Measurements from ENCODE around the gene SCYL2.

SCYL2 gene

DNA sequence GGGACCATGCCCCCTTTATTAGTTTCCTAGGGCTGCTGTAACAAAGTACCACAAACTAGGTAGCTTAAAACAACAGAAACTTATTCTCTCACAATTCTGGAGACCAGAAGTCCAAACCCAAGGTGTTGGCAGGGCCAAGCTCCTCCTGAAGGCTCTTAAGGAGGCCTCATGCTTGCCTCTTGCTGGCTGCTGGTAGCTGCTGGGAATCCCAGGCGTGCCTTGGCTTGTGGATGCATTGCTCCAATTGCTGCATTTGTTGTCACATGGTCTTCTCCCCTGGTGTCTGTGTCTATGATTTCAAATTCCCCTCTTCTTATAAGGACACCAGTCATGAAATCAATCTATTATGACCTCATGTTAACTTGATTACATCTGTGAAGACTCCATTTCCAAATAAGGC, 101.1 kb downstream of the SCYL2 start (continued):
- TF ChIP-seq, protein P1, sequence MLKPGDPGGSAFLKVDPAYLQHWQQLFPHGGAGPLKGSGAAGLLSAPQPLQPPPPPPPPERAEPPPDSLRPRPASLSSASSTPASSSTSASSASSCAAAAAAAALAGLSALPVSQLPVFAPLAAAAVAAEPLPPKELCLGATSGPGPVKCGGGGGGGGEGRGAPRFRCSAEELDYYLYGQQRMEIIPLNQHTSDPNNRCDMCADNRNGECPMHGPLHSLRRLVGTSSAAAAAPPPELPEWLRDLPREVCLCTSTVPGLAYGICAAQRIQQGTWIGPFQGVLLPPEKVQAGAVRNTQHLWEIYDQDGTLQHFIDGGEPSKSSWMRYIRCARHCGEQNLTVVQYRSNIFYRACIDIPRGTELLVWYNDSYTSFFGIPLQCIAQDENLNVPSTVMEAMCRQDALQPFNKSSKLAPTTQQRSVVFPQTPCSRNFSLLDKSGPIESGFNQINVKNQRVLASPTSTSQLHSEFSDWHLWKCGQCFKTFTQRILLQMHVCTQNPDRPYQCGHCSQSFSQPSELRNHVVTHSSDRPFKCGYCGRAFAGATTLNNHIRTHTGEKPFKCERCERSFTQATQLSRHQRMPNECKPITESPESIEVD (tag by site-specific recombination; IDR thresholded peaks at IDR 0.05): no peak
- TF ChIP-seq ZNF792 (tag by site-specific recombination; IDR thresholded peaks at IDR 0.05): no peak
- no peak for TF ChIP-seq ZNF677 (tag by site-specific recombination; IDR thresholded peaks at IDR 0.05)
- no peak for TF ChIP-seq ZFHX2 (tag by site-specific recombination; conservative IDR thresholded peaks at IDR 0.05)
- TF ChIP-seq ZNF16 (tag by site-specific recombination; IDR thresholded peaks at IDR 0.05; ENCODE audit: low read depth): no peak

- no peaks in the 10 kb centered on the region for H3K36me3 ChIP-seq (ENCODE audit: control insufficient read depth in 2 of 2, insufficient read depth in 1 of 2, low read length in 2 of 2)
- H3K27ac ChIP-seq (ENCODE audit: extremely low read depth, low read depth, low read length): no peak overlapping the region
- TF ChIP-seq SALL2 (tag by site-specific recombination; IDR thresholded peaks at IDR 0.05; ENCODE audit: borderline replicate concordance) (no peak), ZFP69B (tag by site-specific recombination; IDR thresholded peaks at IDR 0.05) (no peak), MZF1 (tag by site-specific recombination; IDR thresholded peaks at IDR 0.05; ENCODE audit: borderline replicate concordance) (no peak), ZNF530 (tag by site-specific recombination; IDR thresholded peaks at IDR 0.05; ENCODE audit: low read depth) (no peak), ZSCAN30 (tag by site-specific recombination; IDR thresholded peaks at IDR 0.05) (no peak), WT1 (tag by site-specific recombination; IDR thresholded peaks at IDR 0.05) (no peak), ZNF571 (tag by site-specific recombination; IDR thresholded peaks at IDR 0.05) (no peak), ZXDB (tag by site-specific recombination; IDR thresholded peaks at IDR 0.05) (no peak), ZNF211 (tag by site-specific recombination; IDR thresholded peaks at IDR 0.05; ENCODE audit: low read depth) (no peak), ZNF621 (tag by site-specific recombination; IDR thresholded peaks at IDR 0.05) (no peak), ZNF366 (tag by site-specific recombination; conservative IDR thresholded peaks at IDR 0.05) (no peak)
- TF ChIP-seq, protein P2, sequence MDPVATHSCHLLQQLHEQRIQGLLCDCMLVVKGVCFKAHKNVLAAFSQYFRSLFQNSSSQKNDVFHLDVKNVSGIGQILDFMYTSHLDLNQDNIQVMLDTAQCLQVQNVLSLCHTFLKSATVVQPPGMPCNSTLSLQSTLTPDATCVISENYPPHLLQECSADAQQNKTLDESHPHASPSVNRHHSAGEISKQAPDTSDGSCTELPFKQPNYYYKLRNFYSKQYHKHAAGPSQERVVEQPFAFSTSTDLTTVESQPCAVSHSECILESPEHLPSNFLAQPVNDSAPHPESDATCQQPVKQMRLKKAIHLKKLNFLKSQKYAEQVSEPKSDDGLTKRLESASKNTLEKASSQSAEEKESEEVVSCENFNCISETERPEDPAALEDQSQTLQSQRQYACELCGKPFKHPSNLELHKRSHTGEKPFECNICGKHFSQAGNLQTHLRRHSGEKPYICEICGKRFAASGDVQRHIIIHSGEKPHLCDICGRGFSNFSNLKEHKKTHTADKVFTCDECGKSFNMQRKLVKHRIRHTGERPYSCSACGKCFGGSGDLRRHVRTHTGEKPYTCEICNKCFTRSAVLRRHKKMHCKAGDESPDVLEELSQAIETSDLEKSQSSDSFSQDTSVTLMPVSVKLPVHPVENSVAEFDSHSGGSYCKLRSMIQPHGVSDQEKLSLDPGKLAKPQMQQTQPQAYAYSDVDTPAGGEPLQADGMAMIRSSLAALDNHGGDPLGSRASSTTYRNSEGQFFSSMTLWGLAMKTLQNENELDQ (tag by site-specific recombination; IDR thresholded peaks at IDR 0.05; ENCODE audit: low read depth): no peak
- TF ChIP-seq, protein P3, sequence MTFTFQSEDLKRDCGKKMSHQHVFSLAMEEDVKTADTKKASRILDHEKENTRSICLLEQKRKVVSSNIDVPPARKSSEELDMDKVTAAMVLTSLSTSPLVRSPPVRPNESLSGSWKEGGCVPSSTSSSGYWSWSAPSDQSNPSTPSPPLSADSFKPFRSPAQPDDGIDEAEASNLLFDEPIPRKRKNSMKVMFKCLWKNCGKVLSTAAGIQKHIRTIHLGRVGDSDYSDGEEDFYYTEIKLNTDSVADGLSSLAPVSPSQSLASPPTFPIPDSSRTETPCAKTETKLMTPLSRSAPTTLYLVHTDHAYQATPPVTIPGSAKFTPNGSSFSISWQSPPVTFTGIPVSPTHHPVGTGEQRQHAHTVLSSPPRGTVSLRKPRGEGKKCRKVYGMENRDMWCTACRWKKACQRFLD (tag by site-specific recombination; IDR thresholded peaks at IDR 0.05): no peak
- TF ChIP-seq, protein P4, sequence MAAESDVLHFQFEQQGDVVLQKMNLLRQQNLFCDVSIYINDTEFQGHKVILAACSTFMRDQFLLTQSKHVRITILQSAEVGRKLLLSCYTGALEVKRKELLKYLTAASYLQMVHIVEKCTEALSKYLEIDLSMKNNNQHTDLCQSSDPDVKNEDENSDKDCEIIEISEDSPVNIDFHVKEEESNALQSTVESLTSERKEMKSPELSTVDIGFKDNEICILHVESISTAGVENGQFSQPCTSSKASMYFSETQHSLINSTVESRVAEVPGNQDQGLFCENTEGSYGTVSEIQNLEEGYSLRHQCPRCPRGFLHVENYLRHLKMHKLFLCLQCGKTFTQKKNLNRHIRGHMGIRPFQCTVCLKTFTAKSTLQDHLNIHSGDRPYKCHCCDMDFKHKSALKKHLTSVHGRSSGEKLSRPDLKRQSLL (tag by site-specific recombination; IDR thresholded peaks at IDR 0.05): no peak
- TF ChIP-seq, protein P5, sequence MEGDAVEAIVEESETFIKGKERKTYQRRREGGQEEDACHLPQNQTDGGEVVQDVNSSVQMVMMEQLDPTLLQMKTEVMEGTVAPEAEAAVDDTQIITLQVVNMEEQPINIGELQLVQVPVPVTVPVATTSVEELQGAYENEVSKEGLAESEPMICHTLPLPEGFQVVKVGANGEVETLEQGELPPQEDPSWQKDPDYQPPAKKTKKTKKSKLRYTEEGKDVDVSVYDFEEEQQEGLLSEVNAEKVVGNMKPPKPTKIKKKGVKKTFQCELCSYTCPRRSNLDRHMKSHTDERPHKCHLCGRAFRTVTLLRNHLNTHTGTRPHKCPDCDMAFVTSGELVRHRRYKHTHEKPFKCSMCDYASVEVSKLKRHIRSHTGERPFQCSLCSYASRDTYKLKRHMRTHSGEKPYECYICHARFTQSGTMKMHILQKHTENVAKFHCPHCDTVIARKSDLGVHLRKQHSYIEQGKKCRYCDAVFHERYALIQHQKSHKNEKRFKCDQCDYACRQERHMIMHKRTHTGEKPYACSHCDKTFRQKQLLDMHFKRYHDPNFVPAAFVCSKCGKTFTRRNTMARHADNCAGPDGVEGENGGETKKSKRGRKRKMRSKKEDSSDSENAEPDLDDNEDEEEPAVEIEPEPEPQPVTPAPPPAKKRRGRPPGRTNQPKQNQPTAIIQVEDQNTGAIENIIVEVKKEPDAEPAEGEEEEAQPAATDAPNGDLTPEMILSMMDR (tag by site-specific recombination; IDR thresholded peaks at IDR 0.05): no peak
- ChIA-PET POLR2A (no interaction called here), CTCF (interaction anchor here (1.5 kb wide), 1 partner anchor 33 kb away, joined by 4 read pairs; no protein-coding TSS in a partner anchor)
- no peak overlapping the region for H3K4me3 ChIP-seq (ENCODE audit: low read depth, low read length)
- peaks cover 3% of the 10 kb centered on the region; the same call in 1 of the 2 replicates for H3K9me3 ChIP-seq (ENCODE audit: control insufficient read depth, insufficient read depth, low read depth, low read length)
- no peaks in the 10 kb centered on the region for H3K4me1 ChIP-seq (ENCODE audit: control insufficient read depth, insufficient read depth, low read length)
These were observed 104.2 kb downstream of the SCYL2 start for GRCh38 chr12:100371146-100371545.

All from HEK293 (cell line).